ENCODE data around the gene TCAP. TPM values are rescaled to one million over a fixed set of nuclear protein-coding genes. Genes with fewer than 3 reads are reported as not detected.

TCAP gene
- total RNA-seq, 1 experiment from 2014 or later = 2.1 TPM

DNA sequence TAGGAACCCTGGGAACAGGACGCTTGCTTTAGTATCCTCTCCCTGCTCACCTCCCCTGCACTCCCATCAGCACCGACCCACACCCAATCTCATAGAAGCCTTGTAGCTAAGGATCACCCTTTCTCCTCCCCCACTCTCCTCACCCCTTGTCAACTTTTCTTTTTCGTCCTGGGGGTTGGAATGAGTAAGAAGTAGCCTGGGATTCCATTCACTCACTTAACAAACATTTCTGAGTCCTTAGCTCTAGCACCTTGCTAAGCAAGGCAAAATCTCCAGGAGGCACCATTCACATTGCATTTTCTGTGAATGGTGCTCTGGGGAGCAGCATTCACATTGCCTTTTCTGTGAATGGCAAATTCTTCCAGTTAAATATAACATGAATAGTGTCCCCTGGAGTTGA lies 23.8 kb downstream of the TCAP start:
- Mint-ChIP-seq H3K9me3 (no peaks in the 10 kb centered on the region), H3K27ac (peak overlapping the region; percentile 96 to 99 (median 98)), H3K4me1 (peaks cover 31 to 34% of the 10 kb centered on the region in 2 experiments), H3K27me3 (ENCODE audit: low read depth) (no peaks in the 10 kb centered on the region), H3K36me3 (ENCODE audit: insufficient read depth in 1 of 3, low read depth in 3 of 3) (peaks cover 6 to 19% (median 12%) of the 10 kb centered on the region in 3 experiments; a peak in 6 of 7 replicates), H3K4me3 (peak overlapping the region; percentile 85 to 88)
- Histone ChIP-seq H3K27ac (ENCODE audit: insufficient read length, low read depth, low read length) (peak overlapping the region; percentile 74), H3K79me1 (ENCODE audit: insufficient read depth, low read depth, low read length, poor library complexity, severe bottlenecking) (no peaks in the 10 kb centered on the region), H2AK5ac (ENCODE audit: insufficient read length, low read length) (no peak overlapping the region), H3K23me2 (ENCODE audit: insufficient read length, low read depth, low read length, poor library complexity, severe bottlenecking) (peaks cover 9% of the 10 kb centered on the region), H2BK12ac (ENCODE audit: insufficient read length, low read depth, low read length) (no peak overlapping the region), H3K9me3 (ENCODE audit: control insufficient read depth, low read depth, low read length) (no peaks in the 10 kb centered on the region), H3K56ac (ENCODE audit: insufficient read length, low read depth, low read length) (no peak overlapping the region), H2AFZ (ENCODE audit: low read length) (no peak overlapping the region), H4K91ac (ENCODE audit: insufficient read length, low read depth, low read length) (no peak overlapping the region), H3K9ac (ENCODE audit: extremely low read depth, insufficient read length, low read length) (peak overlapping the region; percentile 85), H3K4me1 (ENCODE audit: insufficient read depth, low read length) (peaks cover 9% of the 10 kb centered on the region), H4K20me1 (ENCODE audit: control insufficient read depth, insufficient read depth, insufficient read length) (no peaks in the 10 kb centered on the region), H3K79me2 (ENCODE audit: insufficient read depth, low read length) (no peaks in the 10 kb centered on the region), H3K4me2 (ENCODE audit: insufficient read depth, insufficient read length, low read length) (peak overlapping the region; percentile 76), H3T11ph (ENCODE audit: low read length) (no peak overlapping the region), H2BK15ac (ENCODE audit: low read depth, low read length) (no peak overlapping the region), H3K14ac (ENCODE audit: insufficient read depth, low read length) (no peak overlapping the region), H2BK120ac (ENCODE audit: low read depth, low read length, poor library complexity, severe bottlenecking) (no peak overlapping the region), H3K27me3 (ENCODE audit: insufficient read depth, low read length) (no peaks in the 10 kb centered on the region), H3K18ac (ENCODE audit: insufficient read length, low read depth, low read length) (no peak overlapping the region), H2BK5ac (ENCODE audit: insufficient read length, low read length) (no peak overlapping the region), H4K5ac (ENCODE audit: insufficient read length, low read depth, low read length) (no peak overlapping the region), H2BK20ac (ENCODE audit: low read depth, low read length, poor library complexity, severe bottlenecking) (no peak overlapping the region), H4K8ac (replicated peaks; ENCODE audit: insufficient read length, low read depth, low read length) (no peak overlapping the region), H3K4ac (ENCODE audit: low read depth, low read length) (no peak overlapping the region), H3K23ac (ENCODE audit: insufficient read length, low read depth, low read length) (no peak overlapping the region)
- no CpG with 5 or more reads among the region's 3 CpGs for WGBS (ENCODE audit: extremely low coverage, insufficient read length, low lambda C conversion rate)
- TF ChIP-seq CTCF (conservative IDR thresholded peaks at IDR 0.05) = peak; percentile 26; the same call in 2 of the 3 replicates
- peak; percentile 69 for DNase-seq
